HG02571 (cell line): Measurements from ENCODE around the gene CGB7.
"Not testable (repeated sequence)": the region's sequence is repeated elsewhere in the genome, so short reads cannot be mapped to it uniquely, and the experiment has no call there.

Source experiments
- ATAC-seq: cut with Tn5 transposase; IDR thresholded peaks from one replicate; pipeline ENCODE4 v1.9.1; 2021; ENCODE audit warnings: mild to moderate bottlenecking, moderate library complexity; ENCODE audit not compliant: unreplicated experiment

Gene CGB7

GRCh38 chr19:49042666-49043065 lies 14.9 kb downstream of the CGB7 start:
- ATAC-seq = not testable (repeated sequence)

- ATAC-seq = no peak
Measured at GRCh38 chr19:49042177-49042576, 15.4 kb downstream of the CGB7 start.

GRCh38 chr19:49039736-49040135 lies 17.8 kb downstream of the CGB7 start:
- ATAC-seq = not testable (repeated sequence)

- not testable (repeated sequence) for ATAC-seq
Measured at GRCh38 chr19:49038557-49039276, 18.8 kb downstream of the CGB7 start.

- ATAC-seq = not testable (repeated sequence)
Measured at GRCh38 chr19:49038111-49038510, 19.4 kb downstream of the CGB7 start.

- not testable (repeated sequence) for ATAC-seq
Measured at GRCh38 chr19:49036815-49037214, 20.7 kb downstream of the CGB7 start, which contains the start of gene CGB1. Gene CGB1 (minus strand): TSS chr19:49036895. CDS start chr19:49036711, 184 bp downstream.

GRCh38 chr19:49031642-49032301 lies 25.8 kb downstream of the CGB7 start, which contains the start of gene CGB2:
Gene CGB2 (plus strand): TSS chr19:49031890. CDS start chr19:49032096, 206 bp downstream.
- not testable (repeated sequence) for ATAC-seq

- ATAC-seq = not testable (repeated sequence)
Measured at GRCh38 chr19:49030323-49030722, 27.2 kb downstream of the CGB7 start.

GRCh38 chr19:49029749-49030148 lies 27.8 kb downstream of the CGB7 start:
- not testable (repeated sequence) for ATAC-seq

GRCh38 chr19:49028686-49029085 lies 28.9 kb downstream of the CGB7 start:
- not testable (repeated sequence) for ATAC-seq

GRCh38 chr19:49025599-49025998 lies 31.9 kb downstream of the CGB7 start:
- not testable (repeated sequence) for ATAC-seq

GRCh38 chr19:49025088-49025487 lies 32.5 kb downstream of the CGB7 start:
- ATAC-seq = not testable (repeated sequence)

- ATAC-seq = not testable (repeated sequence)
Measured at GRCh38 chr19:49024233-49024632, 33.3 kb downstream of the CGB7 start, which contains the start of gene CGB3. Gene CGB3 (minus strand): TSS chr19:49024333. CDS start chr19:49023971, 362 bp downstream.

GRCh38 chr19:49022116-49022515 lies 35.4 kb downstream of the CGB7 start:
- ATAC-seq = no peak

- no peak for ATAC-seq
Measured at GRCh38 chr19:49020931-49021895, 36.3 kb downstream of the CGB7 start.

GRCh38 chr19:49020342-49020741 lies 37.2 kb downstream of the CGB7 start:
- no peak for ATAC-seq

- ATAC-seq = no peak
Measured at GRCh38 chr19:49019242-49019932, 38.2 kb downstream of the CGB7 start.

GRCh38 chr19:49018388-49019241 lies 38.9 kb downstream of the CGB7 start:
- not testable (repeated sequence) for ATAC-seq

- ATAC-seq = no peak
Measured at GRCh38 chr19:49017666-49018351, 39.7 kb downstream of the CGB7 start.
